ENCODE measurements around the gene TRIM73.
"Not testable (repeated sequence)": the region's sequence is repeated elsewhere in the genome, so short reads cannot be mapped to it uniquely, and the experiment has no call there.

DNA sequence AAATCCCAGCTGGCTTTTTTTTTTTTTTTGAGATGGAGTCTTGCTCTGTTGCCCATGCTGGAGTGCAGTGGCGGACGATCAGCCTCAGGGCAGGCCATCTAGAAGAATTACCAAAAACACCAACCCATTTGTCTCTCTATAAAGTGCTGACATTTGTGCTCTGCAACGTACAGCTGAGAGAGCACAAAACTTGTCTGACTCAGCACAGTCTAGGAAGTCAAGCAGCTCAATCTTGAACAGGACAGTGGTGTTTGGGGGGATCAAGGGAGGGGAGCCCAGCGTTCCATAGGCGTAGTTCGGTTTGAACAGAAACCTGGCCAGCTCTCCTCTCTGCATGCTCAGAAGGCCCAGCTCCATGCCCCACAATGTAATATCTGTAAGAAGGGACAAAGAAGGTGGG is 2.2 kb upstream of the TRIM73 start:
- TF ChIP-seq ZMYM3 (CRISPR knock-in tag; IDR thresholded peaks at IDR 0.05); NFE2L1 (CRISPR knock-in tag; IDR thresholded peaks at IDR 0.05; ENCODE audit: borderline replicate concordance); SNRNP70 (IDR thresholded peaks at IDR 0.05; ENCODE audit: low read depth, low read length); SP2 (CRISPR knock-in tag; IDR thresholded peaks at IDR 0.05); ZNF614 (CRISPR knock-in tag; IDR thresholded peaks at IDR 0.05; ENCODE audit: borderline replicate concordance): not testable (repeated sequence)
- TF ChIP-seq, protein P1, sequence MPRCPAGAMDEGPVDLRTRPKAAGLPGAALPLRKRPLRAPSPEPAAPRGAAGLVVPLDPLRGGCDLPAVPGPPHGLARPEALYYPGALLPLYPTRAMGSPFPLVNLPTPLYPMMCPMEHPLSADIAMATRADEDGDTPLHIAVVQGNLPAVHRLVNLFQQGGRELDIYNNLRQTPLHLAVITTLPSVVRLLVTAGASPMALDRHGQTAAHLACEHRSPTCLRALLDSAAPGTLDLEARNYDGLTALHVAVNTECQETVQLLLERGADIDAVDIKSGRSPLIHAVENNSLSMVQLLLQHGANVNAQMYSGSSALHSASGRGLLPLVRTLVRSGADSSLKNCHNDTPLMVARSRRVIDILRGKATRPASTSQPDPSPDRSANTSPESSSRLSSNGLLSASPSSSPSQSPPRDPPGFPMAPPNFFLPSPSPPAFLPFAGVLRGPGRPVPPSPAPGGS (CRISPR knock-in tag; IDR thresholded peaks at IDR 0.05) = not testable (repeated sequence)
- TF ChIP-seq, protein P2, sequence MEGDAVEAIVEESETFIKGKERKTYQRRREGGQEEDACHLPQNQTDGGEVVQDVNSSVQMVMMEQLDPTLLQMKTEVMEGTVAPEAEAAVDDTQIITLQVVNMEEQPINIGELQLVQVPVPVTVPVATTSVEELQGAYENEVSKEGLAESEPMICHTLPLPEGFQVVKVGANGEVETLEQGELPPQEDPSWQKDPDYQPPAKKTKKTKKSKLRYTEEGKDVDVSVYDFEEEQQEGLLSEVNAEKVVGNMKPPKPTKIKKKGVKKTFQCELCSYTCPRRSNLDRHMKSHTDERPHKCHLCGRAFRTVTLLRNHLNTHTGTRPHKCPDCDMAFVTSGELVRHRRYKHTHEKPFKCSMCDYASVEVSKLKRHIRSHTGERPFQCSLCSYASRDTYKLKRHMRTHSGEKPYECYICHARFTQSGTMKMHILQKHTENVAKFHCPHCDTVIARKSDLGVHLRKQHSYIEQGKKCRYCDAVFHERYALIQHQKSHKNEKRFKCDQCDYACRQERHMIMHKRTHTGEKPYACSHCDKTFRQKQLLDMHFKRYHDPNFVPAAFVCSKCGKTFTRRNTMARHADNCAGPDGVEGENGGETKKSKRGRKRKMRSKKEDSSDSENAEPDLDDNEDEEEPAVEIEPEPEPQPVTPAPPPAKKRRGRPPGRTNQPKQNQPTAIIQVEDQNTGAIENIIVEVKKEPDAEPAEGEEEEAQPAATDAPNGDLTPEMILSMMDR (CRISPR knock-in tag; IDR thresholded peaks at IDR 0.05) = not testable (repeated sequence)
